K562 (cell line): ENCODE data around the gene FTH1. TPM values are rescaled to one million over a fixed set of nuclear protein-coding genes. Genes with fewer than 3 reads are reported as not detected.

Experiments
- ARID1B ChIP-seq: fragments of 450-650 bp; IDR thresholded peaks from 2 replicates; pipeline ENCODE4 v1.6.1; 2016; ENCODE audit warnings: antibody characterized with exemption, mild to moderate bottlenecking, inconsistent platforms
- BMI1 ChIP-seq: fragments of 150-350 bp; IDR thresholded peaks from 2 replicates; pipeline ENCODE4 v1.6.1; 2014; ENCODE audit warnings: low read length
- BRF1 ChIP-seq: IDR thresholded peaks from 3 replicates; pipeline ENCODE4 v1.6.1; 2011; ENCODE audit warnings: borderline replicate concordance, mild to moderate bottlenecking; ENCODE audit not compliant: insufficient read length; ENCODE audit errors: extremely low read depth
- CEBPB ChIP-seq: fragments of 450-650 bp; IDR thresholded peaks from 2 replicates; pipeline ENCODE4 v1.6.1; 2016; ENCODE audit warnings: missing genetic modification characterization, missing compliant biosample characterization
- GATAD2B ChIP-seq: fragments of 450-650 bp; IDR thresholded peaks from 2 replicates; pipeline ENCODE4 v1.6.1; 2017; ENCODE audit warnings: mild to moderate bottlenecking, borderline replicate concordance
- KLF1 ChIP-seq: fragments of 450-650 bp; IDR thresholded peaks from 2 replicates; pipeline ENCODE4 v1.6.1; 2016; ENCODE audit warnings: missing genetic modification characterization, missing compliant biosample characterization
- MAFG ChIP-seq: fragments of 450-650 bp; conservative IDR thresholded peaks from 2 replicates; pipeline ENCODE4 v1.6.1; 2016; ENCODE audit warnings: missing genetic modification characterization, missing compliant biosample characterization
- NFRKB ChIP-seq: fragments of 450-650 bp; IDR thresholded peaks from 2 replicates; pipeline ENCODE4 v1.6.1; 2016; ENCODE audit warnings: low read depth
- NONO ChIP-seq, 2 experiments: fragments of 200-400 bp in 1 of 2; fragments of 450-650 bp in 1 of 2; formaldehyde crosslinking in 1 of 2; IDR thresholded peaks; 2 replicates each; pipeline ENCODE4 v1.6.1; 2017; ENCODE audit warnings: low read depth in 2 of 2, mild to moderate bottlenecking in 2 of 2, moderate library complexity in 2 of 2, low read length in 1 of 2
- NR2C1 ChIP-seq, 2 experiments: fragments of 450-650 bp; IDR thresholded peaks; 2 replicates each; pipeline ENCODE4 v1.6.1; 2017; ENCODE audit warnings: mild to moderate bottlenecking in 2 of 2, antibody characterized with exemption in 1 of 2, inconsistent platforms in 1 of 2, missing compliant biosample characterization in 1 of 2, missing genetic modification characterization in 1 of 2
- NR2C2 ChIP-seq, 2 experiments: fragments of 200-800 bp in 1 of 2; sonication (Bioruptor generic) in 1 of 2; sonication (generic) in 1 of 2; formaldehyde crosslinking in 1 of 2; IDR thresholded peaks; 2 replicates each; pipeline versions ENCODE4 v1.6.1 to v1.8.0; 2016 to 2022; ENCODE audit warnings: mild to moderate bottlenecking in 1 of 2, missing compliant biosample characterization in 1 of 2, missing genetic modification characterization in 1 of 2, missing genetic modification reagents in 1 of 2
- RFX7 ChIP-seq: fragments of 250-450 bp; sonication (Bioruptor Pico); IDR thresholded peaks from 2 replicates; pipeline ENCODE4 v1.5.1; 2021; ENCODE audit warnings: mild to moderate bottlenecking
- SMAD2 ChIP-seq: fragments of 150-350 bp; IDR thresholded peaks from 2 replicates; pipeline ENCODE4 v1.6.1; 2014; ENCODE audit warnings: low read depth, mild to moderate bottlenecking, low read length
- SNIP1 ChIP-seq: fragments of 450-650 bp; IDR thresholded peaks from 2 replicates; pipeline ENCODE4 v1.7.1; 2017; ENCODE audit warnings: low read depth, mild to moderate bottlenecking
- TAF9B ChIP-seq: fragments of 450-650 bp; IDR thresholded peaks from 2 replicates; pipeline ENCODE4 v1.6.1; 2018; ENCODE audit warnings: mild to moderate bottlenecking; ENCODE audit not compliant: partially characterized antibody
- ZC3H4 ChIP-seq: sonication (generic); formaldehyde crosslinking; IDR thresholded peaks from 2 replicates; pipeline ENCODE4 v1.9.0; 2021; ENCODE audit warnings: missing genetic modification reagents, borderline replicate concordance
- ZFPM2 ChIP-seq: fragments of 250-450 bp; sonication (Bioruptor Pico); IDR thresholded peaks from 2 replicates; pipeline ENCODE4 v1.5.1; 2022; ENCODE audit warnings: mild to moderate bottlenecking
- ZNF197 ChIP-seq: fragments of 200-800 bp; sonication (Bioruptor generic); IDR thresholded peaks from 2 replicates; pipeline ENCODE4 v1.6.1; 2016; ENCODE audit warnings: low read depth, missing genetic modification characterization, missing compliant biosample characterization
- ZNF311 ChIP-seq: fragments of 250-450 bp; sonication (Bioruptor Pico); IDR thresholded peaks from 2 replicates; pipeline ENCODE4 v1.4.0; 2020; ENCODE audit warnings: mild to moderate bottlenecking, moderate library complexity
- ZSCAN32 ChIP-seq: fragments of 450-650 bp; formaldehyde crosslinking; IDR thresholded peaks from 2 replicates; pipeline ENCODE4 v1.4.0; 2020; ENCODE audit warnings: mild to moderate bottlenecking, moderate library complexity
- polyA plus RNA-seq, 8 experiments: library from polyadenylated mRNA; depleted of rRNA in 4 of 8; stranded (reverse) in 5 of 8; unstranded in 3 of 8; fragments of >200 nt; fragmentation: Nextera tagmentation in 2 of 8; fragmentation: Illumina TruSeq in 1 of 8; extraction: Ambion mirVana in 2 of 8; extraction: Trizol in 1 of 8; gene quantifications; 2 replicates each; pipeline versions ENCODE4 v1.2.1 to v1.2.3, GENCODE V29; 2011 to 2014; ENCODE audit warnings: inconsistent platforms in 1 of 8, missing spikeins in 1 of 8
- total RNA-seq, 7 experiments: library from RNA; depleted of rRNA in 6 of 7; stranded (reverse); fragments of >200 nt in 6 of 7; fragmentation: Illumina TruSeq in 2 of 7; extraction: Trizol in 2 of 7; gene quantifications; 2 replicates each; pipeline versions ENCODE4 v1.2.1 to v1.2.3, GENCODE V29; 2011 to 2021; ENCODE audit warnings: low replicate concordance in 1 of 7
- TF ChIP-seq, protein P1 (sequence below): fragments of 250-450 bp; sonication (Bioruptor Pico); IDR thresholded peaks from 2 replicates; pipeline ENCODE4 v1.5.0; 2021; ENCODE audit warnings: mild to moderate bottlenecking, borderline replicate concordance
- TF ChIP-seq, protein P2 (sequence below): fragments of 250-450 bp; sonication (Bioruptor Pico); IDR thresholded peaks from 2 replicates; pipeline ENCODE4 v1.6.1; 2021; ENCODE audit warnings: mild to moderate bottlenecking
- TF ChIP-seq, protein P3 (sequence below): sonication (generic); formaldehyde crosslinking; IDR thresholded peaks from 2 replicates; pipeline ENCODE4 v1.8.0; 2022; ENCODE audit warnings: missing genetic modification reagents, mild to moderate bottlenecking, borderline replicate concordance
- TF ChIP-seq, protein P4 (sequence below): fragments of 250-450 bp; sonication (Bioruptor Pico); IDR thresholded peaks from 2 replicates; pipeline ENCODE4 v1.8.0; 2021; ENCODE audit warnings: mild to moderate bottlenecking, moderate library complexity

FTH1 gene
- total and polyA plus RNA-seq, 9 of the 15 experiments (the other 6 are each of a cell fraction or from before 2014, with no cell fraction given): 370 to 3,146 (median 802) TPM

DNA sequence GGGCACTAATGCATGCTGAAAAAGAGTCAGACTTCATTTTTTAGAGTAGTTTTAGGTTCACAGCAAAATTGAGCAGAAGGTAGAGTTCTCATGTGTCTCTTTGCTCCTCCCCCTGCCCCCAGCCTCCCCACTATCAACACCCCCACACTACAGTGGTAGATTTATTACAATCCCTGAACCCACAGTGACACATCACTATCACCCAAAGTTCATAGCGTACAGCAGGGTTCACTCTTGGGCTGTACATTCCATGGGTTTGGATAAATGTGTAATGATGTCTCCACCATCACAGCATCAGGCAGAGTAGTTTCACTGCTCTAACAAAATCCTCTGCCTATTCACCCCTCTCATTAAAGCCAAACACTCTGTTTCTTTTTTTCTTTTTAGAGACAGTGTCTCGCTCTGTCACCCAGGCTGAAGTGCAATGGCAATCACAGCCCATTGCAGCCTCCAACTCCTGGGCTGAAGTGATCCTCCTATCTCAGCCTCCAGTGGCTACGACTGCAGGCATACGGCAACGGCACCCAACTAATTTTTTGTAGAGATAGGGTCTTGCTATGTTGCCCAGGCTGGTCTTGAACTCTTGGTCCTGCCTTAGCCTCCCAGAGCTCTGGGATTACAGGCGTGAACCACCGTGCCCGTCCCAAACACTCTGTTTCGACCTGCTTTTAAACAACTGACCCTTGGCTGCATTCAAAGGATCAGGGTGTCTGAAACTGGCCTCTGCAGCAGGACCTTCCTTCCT, 13.2 kb downstream of the FTH1 start (continued):
- TF ChIP-seq, protein P1, sequence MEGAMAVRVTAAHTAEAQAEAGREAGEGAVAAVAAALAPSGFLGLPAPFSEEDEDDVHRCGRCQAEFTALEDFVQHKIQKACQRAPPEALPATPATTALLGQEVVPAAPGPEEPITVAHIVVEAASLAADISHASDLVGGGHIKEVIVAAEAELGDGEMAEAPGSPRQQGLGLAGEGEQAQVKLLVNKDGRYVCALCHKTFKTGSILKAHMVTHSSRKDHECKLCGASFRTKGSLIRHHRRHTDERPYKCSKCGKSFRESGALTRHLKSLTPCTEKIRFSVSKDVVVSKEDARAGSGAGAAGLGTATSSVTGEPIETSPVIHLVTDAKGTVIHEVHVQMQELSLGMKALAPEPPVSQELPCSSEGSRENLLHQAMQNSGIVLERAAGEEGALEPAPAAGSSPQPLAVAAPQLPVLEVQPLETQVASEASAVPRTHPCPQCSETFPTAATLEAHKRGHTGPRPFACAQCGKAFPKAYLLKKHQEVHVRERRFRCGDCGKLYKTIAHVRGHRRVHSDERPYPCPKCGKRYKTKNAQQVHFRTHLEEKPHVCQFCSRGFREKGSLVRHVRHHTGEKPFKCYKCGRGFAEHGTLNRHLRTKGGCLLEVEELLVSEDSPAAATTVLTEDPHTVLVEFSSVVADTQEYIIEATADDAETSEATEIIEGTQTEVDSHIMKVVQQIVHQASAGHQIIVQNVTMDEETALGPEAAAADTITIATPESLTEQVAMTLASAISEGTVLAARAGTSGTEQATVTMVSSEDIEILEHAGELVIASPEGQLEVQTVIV (CRISPR knock-in tag): no peak
- TF ChIP-seq KLF1 (no peak), ZSCAN32 (CRISPR knock-in tag) (no peak), ARID1B (0 out of 2 replicates have a peak, but pooled peaks have one; percentile 45), ZNF197 (CRISPR knock-in tag) (no peak), RFX7 (CRISPR knock-in tag) (no peak), BRF1 (no peak), ZNF311 (CRISPR knock-in tag) (no peak), GATAD2B (no peak), ZC3H4 (CRISPR knock-in tag) (no peak), NFRKB (no peak), TAF9B (no peak), ZFPM2 (CRISPR knock-in tag) (no peak), SNIP1 (no peak), NR2C1 (IDR thresholded peaks at IDR 0.05) (no peak), NR2C1 (tag; IDR thresholded peaks at IDR 0.05) (peak; percentile 35; the same call in 1 of the 2 replicates), SMAD2 (no peak), CEBPB (tag) (no peak), NR2C2 (CRISPR knock-in tag; IDR thresholded peaks at IDR 0.05) (no peak), NR2C2 (tag; IDR thresholded peaks at IDR 0.05) (peak; percentile 77), BMI1 (no peak), NONO (IDR thresholded peaks at IDR 0.05; ENCODE audit: low read depth in 2 of 2, low read length in 1 of 2) (no peak), MAFG (tag) (0 out of 2 replicates have a peak, but pooled peaks have one; percentile 26)
- TF ChIP-seq, protein P2, sequence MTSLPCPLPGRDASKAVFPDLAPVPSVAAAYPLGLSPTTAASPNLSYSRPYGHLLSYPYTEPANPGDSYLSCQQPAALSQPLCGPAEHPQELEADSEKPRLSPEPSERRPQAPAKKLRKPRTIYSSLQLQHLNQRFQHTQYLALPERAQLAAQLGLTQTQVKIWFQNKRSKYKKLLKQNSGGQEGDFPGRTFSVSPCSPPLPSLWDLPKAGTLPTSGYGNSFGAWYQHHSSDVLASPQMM (CRISPR knock-in tag): no peak
- TF ChIP-seq, protein P3, sequence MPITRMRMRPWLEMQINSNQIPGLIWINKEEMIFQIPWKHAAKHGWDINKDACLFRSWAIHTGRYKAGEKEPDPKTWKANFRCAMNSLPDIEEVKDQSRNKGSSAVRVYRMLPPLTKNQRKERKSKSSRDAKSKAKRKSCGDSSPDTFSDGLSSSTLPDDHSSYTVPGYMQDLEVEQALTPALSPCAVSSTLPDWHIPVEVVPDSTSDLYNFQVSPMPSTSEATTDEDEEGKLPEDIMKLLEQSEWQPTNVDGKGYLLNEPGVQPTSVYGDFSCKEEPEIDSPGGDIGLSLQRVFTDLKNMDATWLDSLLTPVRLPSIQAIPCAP: no peak
- TF ChIP-seq, protein P4, sequence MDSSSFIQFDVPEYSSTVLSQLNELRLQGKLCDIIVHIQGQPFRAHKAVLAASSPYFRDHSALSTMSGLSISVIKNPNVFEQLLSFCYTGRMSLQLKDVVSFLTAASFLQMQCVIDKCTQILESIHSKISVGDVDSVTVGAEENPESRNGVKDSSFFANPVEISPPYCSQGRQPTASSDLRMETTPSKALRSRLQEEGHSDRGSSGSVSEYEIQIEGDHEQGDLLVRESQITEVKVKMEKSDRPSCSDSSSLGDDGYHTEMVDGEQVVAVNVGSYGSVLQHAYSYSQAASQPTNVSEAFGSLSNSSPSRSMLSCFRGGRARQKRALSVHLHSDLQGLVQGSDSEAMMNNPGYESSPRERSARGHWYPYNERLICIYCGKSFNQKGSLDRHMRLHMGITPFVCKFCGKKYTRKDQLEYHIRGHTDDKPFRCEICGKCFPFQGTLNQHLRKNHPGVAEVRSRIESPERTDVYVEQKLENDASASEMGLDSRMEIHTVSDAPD (CRISPR knock-in tag): no peak
